Stimulated activated CD8-positive, alpha-beta memory T cell treated with anti-CD3 and anti-CD28 coated beads, Interleukin-4, amount 100 ng/mL, for 24 hours (primary cell): ENCODE results near the gene RETREG1.
"Not testable (repeated sequence)": the region's sequence is repeated elsewhere in the genome, so short reads cannot be mapped to it uniquely, and the experiment has no call there.

Experiments
- DNase-seq: peaks from one replicate; pipeline ENCODE4 v3.0.0-alpha.2; 2020; ENCODE audit warnings: low read depth

The RETREG1 gene, protein sequence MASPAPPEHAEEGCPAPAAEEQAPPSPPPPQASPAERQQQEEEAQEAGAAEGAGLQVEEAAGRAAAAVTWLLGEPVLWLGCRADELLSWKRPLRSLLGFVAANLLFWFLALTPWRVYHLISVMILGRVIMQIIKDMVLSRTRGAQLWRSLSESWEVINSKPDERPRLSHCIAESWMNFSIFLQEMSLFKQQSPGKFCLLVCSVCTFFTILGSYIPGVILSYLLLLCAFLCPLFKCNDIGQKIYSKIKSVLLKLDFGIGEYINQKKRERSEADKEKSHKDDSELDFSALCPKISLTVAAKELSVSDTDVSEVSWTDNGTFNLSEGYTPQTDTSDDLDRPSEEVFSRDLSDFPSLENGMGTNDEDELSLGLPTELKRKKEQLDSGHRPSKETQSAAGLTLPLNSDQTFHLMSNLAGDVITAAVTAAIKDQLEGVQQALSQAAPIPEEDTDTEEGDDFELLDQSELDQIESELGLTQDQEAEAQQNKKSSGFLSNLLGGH

DNA sequence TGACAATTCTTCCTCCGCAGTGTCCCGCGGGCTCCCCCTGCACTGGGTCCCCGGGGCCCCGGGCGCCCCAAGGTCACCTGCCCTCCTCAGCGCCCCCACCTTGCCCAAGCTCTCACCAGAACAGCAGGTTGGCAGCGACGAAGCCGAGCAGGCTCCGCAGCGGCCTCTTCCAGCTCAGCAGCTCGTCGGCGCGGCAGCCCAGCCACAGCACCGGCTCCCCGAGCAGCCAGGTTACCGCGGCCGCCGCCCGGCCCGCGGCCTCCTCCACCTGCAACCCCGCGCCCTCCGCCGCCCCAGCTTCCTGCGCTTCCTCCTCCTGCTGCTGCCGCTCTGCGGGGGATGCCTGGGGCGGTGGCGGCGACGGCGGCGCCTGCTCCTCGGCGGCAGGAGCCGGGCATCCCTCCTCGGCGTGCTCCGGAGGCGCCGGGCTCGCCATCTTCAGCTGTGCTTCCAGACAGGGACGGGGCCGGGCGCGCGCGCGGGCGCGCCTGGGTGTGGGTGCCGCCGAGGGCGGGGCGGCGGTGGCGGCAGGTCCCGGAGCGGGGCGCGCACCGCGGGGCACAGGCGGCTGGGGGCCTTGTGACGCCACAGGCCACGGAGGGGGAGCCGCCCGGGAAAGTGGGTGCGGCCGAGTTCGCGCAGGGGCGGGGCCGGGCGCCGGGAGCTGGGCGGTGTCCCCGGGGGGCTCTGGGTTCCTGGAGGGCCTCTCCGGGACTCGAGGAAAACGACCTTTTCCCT lies at the start of gene RETREG1:
Gene RETREG1 (minus strand): TSS at position 462 of the 738 bp plus-strand sequence. CDS start 26 bp downstream, at position 436.
- DNase-seq, result peak; percentile 69

DNA sequence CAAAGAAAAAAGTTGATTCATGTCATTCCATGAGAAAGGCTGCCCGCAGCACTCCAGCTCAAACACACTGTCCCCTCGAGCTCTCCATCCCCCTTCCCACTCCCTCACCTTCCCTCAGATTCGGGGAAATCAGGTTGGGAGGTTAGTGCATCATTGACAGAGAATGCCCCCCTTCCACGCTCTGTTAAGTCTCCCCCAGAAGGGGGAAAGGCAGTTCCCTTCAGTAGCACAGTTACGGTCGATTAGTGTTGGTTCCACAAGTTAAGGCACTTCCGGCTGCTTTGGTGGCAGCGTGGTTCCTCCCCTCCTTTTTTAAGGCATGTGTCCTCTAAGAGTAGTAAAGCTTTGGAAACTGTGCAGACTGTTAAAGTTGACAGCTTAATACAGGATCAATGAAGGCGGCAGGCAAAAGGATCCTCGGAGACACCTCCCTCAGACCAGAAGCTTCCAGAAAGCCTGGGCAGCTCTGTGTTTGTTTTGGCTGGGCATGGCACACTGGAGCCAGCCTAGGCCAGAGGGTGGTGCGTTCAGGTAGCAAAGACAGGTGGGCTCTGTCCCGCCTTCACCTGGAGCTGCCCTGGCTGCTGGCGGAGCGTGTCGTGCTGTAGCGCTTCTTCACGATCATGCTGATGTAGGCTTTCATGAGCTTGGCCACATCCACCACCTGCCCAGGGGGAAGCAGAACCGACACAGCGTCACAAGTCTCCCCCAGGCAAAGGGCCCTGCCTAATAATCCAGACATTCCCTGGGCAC lies 49.5 kb upstream of the RETREG1 start:
- no peak for DNase-seq

- DNase-seq, result no peak
Observed at GRCh38 chr5:16665601-16666000, 48.8 kb upstream of the RETREG1 start.

GRCh38 chr5:16664368-16664767 lies 47.6 kb upstream of the RETREG1 start:
- DNase-seq, result no peak

DNA sequence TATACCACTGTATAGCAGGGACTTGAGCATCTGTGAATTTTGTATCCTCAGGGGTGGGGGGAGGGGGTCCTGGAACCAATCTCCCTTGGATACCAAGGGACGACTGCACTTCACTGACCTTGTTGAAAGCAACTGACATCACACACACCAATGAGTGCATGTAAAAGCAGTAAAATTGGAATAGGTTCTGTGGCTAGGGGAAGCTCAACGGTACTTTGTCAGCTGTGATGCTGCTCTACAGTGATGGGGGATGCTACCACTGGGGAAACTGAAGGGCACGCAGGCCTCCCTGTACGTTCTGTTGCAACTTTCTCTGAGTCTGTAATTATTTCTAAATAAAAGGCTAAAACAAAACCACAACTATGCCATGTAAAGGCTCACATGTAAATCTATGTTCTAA lies 47.0 kb upstream of the RETREG1 start:
- DNase-seq, result no peak

GRCh38 chr5:16661713-16662112 lies 44.9 kb upstream of the RETREG1 start:
- DNase-seq, result no peak

GRCh38 chr5:16660982-16661381 lies 44.2 kb upstream of the RETREG1 start:
- DNase-seq, result no peak

GRCh38 chr5:16659536-16659935 lies 42.7 kb upstream of the RETREG1 start:
- no peak for DNase-seq

GRCh38 chr5:16656561-16657191 lies 39.9 kb upstream of the RETREG1 start:
- DNase-seq, result no peak

GRCh38 chr5:16654647-16655334 lies 38.0 kb upstream of the RETREG1 start:
- DNase-seq, result no peak

- DNase-seq, result not testable (repeated sequence)
Observed at GRCh38 chr5:16648739-16649138, 31.9 kb upstream of the RETREG1 start.

DNA sequence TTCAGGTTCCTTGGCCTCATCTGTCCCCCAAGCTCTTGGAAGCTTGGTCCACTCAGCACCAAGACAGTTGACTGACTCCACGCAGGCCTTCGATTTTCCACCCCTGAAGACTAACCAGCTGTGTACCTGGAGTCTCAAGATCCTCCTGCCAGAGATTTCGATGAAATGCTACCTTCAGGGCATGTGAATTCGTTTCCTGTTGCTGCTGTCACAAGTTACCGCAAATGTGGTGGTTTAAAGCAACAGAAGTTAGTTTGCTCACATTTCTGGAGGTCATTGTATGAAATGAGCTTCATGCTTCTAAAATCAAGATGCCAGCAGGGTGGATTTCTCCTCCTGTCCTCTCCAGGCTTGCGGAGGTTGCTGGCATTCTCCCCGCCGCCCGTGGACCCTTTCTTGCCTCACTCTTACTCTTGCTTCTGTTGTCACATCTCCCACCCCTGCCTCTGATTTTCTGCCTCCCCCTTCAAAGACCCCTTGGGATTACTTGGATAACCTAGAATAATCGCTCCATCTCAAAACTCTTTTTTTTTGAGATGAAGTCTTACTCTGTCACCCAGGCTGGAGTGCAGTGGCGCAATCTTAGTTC lies 27.6 kb upstream of the RETREG1 start:
- DNase-seq, result no peak

DNA sequence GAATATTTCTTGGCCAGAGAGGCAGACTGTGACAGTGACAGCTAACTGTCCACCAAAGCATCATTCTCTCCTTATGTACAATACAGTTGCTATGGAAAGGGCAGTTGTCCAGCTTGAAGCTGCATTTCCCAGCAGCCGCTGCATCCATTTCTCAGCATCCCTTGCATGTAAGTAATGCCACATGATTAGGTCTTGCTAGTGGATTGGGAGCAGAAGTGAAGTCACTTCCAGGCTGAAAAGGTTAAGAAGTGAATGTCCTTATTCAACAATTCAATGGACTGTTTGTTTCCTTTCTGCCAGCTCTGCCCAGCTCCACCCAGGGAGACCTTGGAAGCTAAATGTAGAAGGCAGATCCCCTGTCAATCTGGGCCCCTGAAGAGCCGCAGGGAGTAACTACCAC lies 26.1 kb upstream of the RETREG1 start:
- DNase-seq, result no peak

- no peak for DNase-seq
Observed at GRCh38 chr5:16639206-16639605, 22.4 kb upstream of the RETREG1 start.

DNA sequence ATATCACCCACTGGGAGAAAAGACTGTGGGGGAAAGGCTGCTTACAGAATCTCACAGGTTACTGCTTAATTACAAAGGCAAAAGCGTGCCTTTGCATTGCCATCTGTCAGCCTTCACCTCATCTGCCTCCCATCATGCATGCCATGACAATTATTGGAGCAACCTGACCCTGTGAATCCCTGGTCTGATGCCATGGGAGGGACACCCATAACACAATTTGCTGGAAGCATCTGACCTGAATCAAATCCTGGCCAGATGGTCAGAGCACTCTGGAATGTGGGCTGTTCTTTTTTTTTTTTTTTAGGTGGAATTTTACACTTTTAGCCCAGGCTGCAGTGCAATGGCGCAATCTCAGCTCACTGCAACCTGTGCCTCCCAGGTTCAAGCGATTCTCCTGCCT lies 11.6 kb upstream of the RETREG1 start:
- DNase-seq, result no peak

DNA sequence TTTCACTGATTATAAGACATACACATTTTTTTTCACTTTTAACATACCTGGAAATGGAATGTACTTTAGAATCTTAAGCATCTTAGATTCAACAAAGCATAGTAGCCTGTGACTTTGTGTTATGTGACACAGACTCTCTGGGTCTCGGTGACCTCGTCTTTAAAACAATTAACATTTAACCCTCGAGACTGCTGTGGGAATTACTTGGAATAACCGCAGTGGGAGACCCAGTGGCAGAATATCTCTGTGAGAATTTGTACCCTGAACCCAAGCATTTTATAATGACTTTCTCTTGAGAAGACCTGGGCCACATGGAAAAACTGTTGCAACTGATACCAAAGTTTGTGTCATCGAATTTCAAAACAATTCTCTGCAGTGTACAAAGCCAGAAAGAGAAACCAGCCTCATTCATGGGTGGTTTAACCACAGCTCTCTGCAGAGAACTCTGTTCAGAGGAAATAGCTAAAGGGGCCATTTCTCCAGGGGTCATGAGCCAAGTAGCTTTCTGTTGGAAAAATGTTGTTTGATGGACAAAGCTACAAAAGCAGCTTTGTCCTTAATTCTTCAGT lies 10.0 kb upstream of the RETREG1 start:
- no peak for DNase-seq

GRCh38 chr5:16625096-16625495 lies 8.3 kb upstream of the RETREG1 start:
- DNase-seq, result no peak

- DNase-seq, result no peak
Observed at GRCh38 chr5:16619136-16619535, 2.3 kb upstream of the RETREG1 start.

DNA sequence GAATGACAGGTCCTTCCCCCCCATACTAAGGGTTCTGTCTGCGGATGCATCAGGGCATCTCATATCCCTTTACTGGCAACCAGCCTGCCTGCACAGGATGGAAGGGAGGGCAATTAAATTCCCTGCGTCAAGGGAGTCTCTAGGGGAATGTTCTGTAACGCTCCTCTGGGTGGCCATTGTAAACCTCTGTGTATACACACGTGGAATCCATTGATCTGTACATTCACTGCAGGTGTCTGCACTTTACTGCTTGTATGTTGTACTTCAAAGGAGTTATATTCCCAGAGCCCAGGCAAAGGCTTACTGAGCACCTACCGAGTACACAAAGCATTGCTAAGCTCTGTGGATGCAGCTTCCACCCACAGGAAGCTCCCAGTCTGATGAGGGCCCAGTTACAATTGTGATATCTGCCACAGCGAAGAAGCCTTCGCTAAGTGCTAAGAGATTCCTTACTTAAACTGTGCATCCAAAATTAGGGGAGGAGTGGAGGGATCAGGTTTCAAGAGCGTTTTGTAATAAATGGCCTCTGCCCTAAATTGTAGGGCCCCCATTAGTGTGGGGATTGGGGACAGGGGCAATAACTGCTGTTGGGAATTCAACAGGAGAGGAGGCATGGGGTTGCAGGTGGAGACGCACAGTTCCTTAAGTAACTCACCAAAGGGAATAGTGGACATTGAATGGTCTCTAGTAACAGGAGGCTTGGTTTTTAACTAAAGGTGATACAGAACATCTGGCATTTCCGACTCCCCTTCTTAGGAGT lies 1.5 kb upstream of the RETREG1 start:
- DNase-seq, result no peak
